LNCaP clone FGC (cell line): ENCODE results near the gene HSPA14.
"Not testable (repeated sequence)": the region's sequence is repeated elsewhere in the genome, so short reads cannot be mapped to it uniquely, and the experiment has no call there.

Experiments used
- DNase-seq: peaks from one replicate; pipeline ENCODE4 v3.0.0-alpha.2; 2011; ENCODE audit warnings: low read depth
- H3K4me3 ChIP-seq: 2 replicates; pipeline ENCODE4 v1.5.1; 2011; ENCODE audit warnings: mild to moderate bottlenecking, low read depth, low read length, control low read depth
- CTCF ChIP-seq: IDR thresholded peaks from 2 replicates; pipeline ENCODE4 v1.5.1; 2012; ENCODE audit warnings: mild to moderate bottlenecking; ENCODE audit not compliant: control insufficient read depth, insufficient read depth; ENCODE audit errors: extremely low read depth

The HSPA14 gene

DNA sequence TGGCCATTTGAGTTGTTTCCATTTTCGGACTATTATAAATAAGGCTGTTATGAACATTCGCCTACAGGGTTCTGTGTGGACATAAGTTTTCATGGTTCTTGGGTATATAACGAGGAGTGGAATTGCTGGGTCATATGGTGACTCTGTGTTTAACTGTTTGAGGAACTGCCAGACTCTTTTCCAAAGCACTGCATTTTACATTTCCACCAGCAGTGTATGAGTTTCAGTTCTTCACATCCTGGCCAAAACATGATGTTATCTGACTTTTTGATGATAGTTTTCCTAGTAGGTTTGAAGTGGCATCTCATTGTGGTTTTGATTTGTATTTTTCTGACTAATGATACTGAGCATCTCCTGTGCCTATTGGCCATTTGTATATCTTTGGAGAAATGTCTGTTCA, 46.0 kb downstream of the HSPA14 start:
- TF ChIP-seq CTCF = no peak
- no peak for DNase-seq
- H3K4me3 ChIP-seq = no peak overlapping the region

DNA sequence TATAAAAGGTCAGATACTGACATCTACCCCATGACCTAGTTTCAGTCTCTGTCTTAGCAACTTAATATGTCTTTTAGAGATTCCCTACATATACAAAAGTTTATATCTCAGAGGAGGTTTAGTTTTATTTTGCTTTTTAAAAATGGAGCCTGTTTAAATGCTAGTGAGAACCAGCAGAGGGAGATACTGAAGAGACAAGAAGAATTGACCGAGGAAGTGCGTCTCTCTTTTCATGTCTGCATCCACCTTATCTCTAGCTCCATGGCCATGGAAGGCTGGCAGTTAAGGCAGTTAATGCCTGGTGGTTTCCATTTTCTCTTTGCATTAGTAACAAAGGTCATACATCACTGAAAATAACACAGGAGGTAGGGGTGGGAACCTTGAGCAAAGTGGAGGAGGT, 51.2 kb downstream of the HSPA14 start:
- H3K4me3 ChIP-seq = no peak overlapping the region
- TF ChIP-seq CTCF = no peak
- DNase-seq = no peak

GRCh38 chr10:14891151-14891550, 53.0 kb downstream of the HSPA14 start:
- no peak for TF ChIP-seq CTCF
- no peak for DNase-seq
- no peak overlapping the region for H3K4me3 ChIP-seq

GRCh38 chr10:14904316-14904732, 66.2 kb downstream of the HSPA14 start:
- TF ChIP-seq CTCF = peak; percentile 56
- no peak for DNase-seq
- H3K4me3 ChIP-seq = no peak overlapping the region

DNA sequence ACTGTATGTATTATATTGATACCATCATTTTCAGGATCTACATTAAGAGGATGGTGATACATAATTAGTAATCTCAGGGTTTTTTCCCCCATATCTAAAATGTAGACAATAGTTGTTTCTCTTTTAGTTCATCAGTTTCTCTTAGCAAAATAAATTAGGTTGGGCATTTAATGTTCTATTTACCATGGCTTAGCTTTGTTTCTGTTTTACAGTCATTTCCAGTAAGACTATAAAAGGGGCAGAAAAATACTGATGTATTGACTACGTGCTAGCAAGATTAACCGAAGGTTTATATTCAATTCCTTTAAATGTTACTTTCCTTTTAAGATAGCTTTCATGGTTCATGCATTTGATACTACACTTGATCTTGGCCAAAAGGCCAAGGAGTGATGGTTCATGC, 66.8 kb downstream of the HSPA14 start:
- no peak for DNase-seq
- no peak overlapping the region for H3K4me3 ChIP-seq
- no peak for TF ChIP-seq CTCF

DNA sequence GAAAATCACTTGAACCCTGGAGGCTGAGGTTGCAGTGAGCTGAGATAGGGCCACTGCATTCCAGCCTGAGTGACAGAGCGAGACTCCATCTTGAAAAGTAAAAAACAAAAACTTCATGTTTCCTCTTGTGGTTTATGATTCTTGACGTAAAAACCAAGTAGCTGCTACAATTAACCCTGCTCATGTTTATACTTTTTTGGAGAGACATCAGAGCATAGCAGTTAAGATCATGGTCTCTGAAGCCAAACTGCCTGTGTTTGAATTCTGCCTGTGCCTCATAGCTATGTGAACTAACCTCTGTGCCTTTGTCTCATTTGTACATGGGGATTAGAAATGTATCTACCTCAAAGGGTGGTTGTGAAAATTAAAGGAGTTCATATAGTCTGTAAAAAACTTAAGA, 67.8 kb downstream of the HSPA14 start:
- DNase-seq = no peak
- no peak overlapping the region for H3K4me3 ChIP-seq
- no peak for TF ChIP-seq CTCF

DNA sequence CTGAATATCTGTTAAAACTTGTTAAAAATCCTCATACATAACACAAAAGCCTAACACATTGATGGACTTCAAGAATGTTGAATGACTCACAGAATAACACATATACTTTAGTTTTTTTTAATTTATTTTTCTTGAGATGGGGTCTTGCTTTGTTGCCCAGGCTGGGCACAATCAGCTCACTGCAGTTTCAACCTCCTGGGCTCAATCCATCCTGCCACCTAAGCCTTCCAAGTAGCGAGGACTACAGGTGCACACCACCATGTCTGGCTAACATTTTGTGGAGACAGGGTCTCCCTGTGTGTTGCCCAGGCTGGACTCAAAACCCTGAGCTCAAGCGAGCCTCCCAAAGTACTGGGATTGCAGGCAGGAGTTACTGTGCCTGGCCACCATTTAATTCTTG, 68.7 kb downstream of the HSPA14 start:
- no peak for TF ChIP-seq CTCF
- DNase-seq = no peak
- no peak overlapping the region for H3K4me3 ChIP-seq

GRCh38 chr10:14907591-14907990, 69.5 kb downstream of the HSPA14 start:
- not testable (repeated sequence) for DNase-seq, H3K4me3 ChIP-seq
